GM23338 (cell line): ENCODE data around the gene CDR2. TPM values are rescaled to one million over a fixed set of nuclear protein-coding genes. Genes with fewer than 3 reads are reported as not detected.

ENCODE experiments used
- ATAC-seq: fragments of 200-7000 bp; cut with Tn5 transposase; 3 replicates; pipeline ENCODE4 v1.9.1; 2020
- DNase-seq: peaks from one replicate; pipeline ENCODE4 v3.0.0-alpha.2; 2015; ENCODE audit warnings: low spot score
- H2AFZ ChIP-seq: fragments of 200-600 bp; sonication (generic); 2 replicates; pipeline ENCODE4 v1.8.0; 2016; ENCODE audit warnings: antibody characterized with exemption, mild to moderate bottlenecking, moderate library complexity
- H3F3A ChIP-seq: fragments of 200-600 bp; sonication (generic); replicated peaks from 2 replicates; pipeline ENCODE4 v1.8.0; 2017; ENCODE audit warnings: antibody characterized with exemption, mixed run types, low read depth
- H3K27ac ChIP-seq: fragments of 200-600 bp; sonication (generic); 2 replicates; pipeline ENCODE4 v1.6.1; 2016; ENCODE audit warnings: low read depth
- H3K27me3 ChIP-seq: fragments of 200-600 bp; sonication (generic); 2 replicates; pipeline ENCODE4 v1.8.0; 2016; ENCODE audit warnings: mild to moderate bottlenecking, mixed run types, moderate library complexity; ENCODE audit not compliant: insufficient read depth
- H3K36me3 ChIP-seq: fragments of 200-600 bp; sonication (generic); 2 replicates; pipeline ENCODE4 v1.8.0; 2016; ENCODE audit warnings: mild to moderate bottlenecking; ENCODE audit not compliant: insufficient read depth
- H3K4me1 ChIP-seq: fragments of 200-600 bp; sonication (generic); 2 replicates; pipeline ENCODE4 v1.8.0; 2016; ENCODE audit warnings: mild to moderate bottlenecking, moderate library complexity; ENCODE audit not compliant: insufficient read depth
- H3K4me2 ChIP-seq: fragments of 200-600 bp; sonication (generic); 2 replicates; pipeline ENCODE4 v1.7.1; 2017; ENCODE audit warnings: mixed run types
- H3K4me3 ChIP-seq: fragments of 200-600 bp; sonication (generic); 2 replicates; pipeline ENCODE4 v1.6.1; 2016; ENCODE audit warnings: mixed run types
- H3K79me2 ChIP-seq: fragments of 200-600 bp; sonication (generic); replicated peaks from 2 replicates; pipeline ENCODE4 v1.8.0; 2017; ENCODE audit warnings: mild to moderate bottlenecking; ENCODE audit not compliant: insufficient read depth
- H3K9me2 ChIP-seq: fragments of 200-600 bp; sonication (generic); 2 replicates; pipeline ENCODE4 v1.8.0; 2017; ENCODE audit not compliant: insufficient read depth
- H4K20me1 ChIP-seq: fragments of 200-600 bp; sonication (generic); replicated peaks from 2 replicates; pipeline ENCODE4 v1.8.0; 2017; ENCODE audit warnings: mild to moderate bottlenecking; ENCODE audit not compliant: insufficient read depth
- H3K27ac Mint-ChIP-seq: 2 replicates; pipeline ENCODE4 v1.8.0; 2020; ENCODE audit warnings: inconsistent platforms, mild to moderate bottlenecking, moderate library complexity, mixed read lengths
- H3K27me3 Mint-ChIP-seq: 3 replicates; pipeline ENCODE4 v1.8.0; 2022; ENCODE audit warnings: low read depth, mild to moderate bottlenecking, moderate library complexity, mixed read lengths, inconsistent platforms; ENCODE audit not compliant: insufficient read depth, poor library complexity
- H3K36me3 Mint-ChIP-seq: 3 replicates; pipeline ENCODE4 v1.8.0; 2021; ENCODE audit warnings: low read depth, mild to moderate bottlenecking, inconsistent platforms, moderate library complexity, mixed read lengths
- H3K4me1 Mint-ChIP-seq: 3 replicates; pipeline ENCODE4 v1.8.0; 2020; ENCODE audit warnings: mild to moderate bottlenecking, inconsistent platforms, mixed read lengths
- H3K4me3 Mint-ChIP-seq: 3 replicates; pipeline ENCODE4 v1.8.0; 2021; ENCODE audit warnings: moderate library complexity, mild to moderate bottlenecking, inconsistent platforms, mixed read lengths
- H3K9me3 Mint-ChIP-seq: 3 replicates; pipeline ENCODE4 v1.8.0; 2020; ENCODE audit warnings: moderate library complexity, mild to moderate bottlenecking, inconsistent platforms, mixed read lengths
- CREB1 ChIP-seq: fragments of 250-450 bp; sonication (Bioruptor Pico); IDR thresholded peaks from 2 replicates; pipeline ENCODE4 v1.5.0; 2020; ENCODE audit warnings: low read depth, mild to moderate bottlenecking, moderate library complexity
- POLR2AphosphoS5 ChIP-seq: IDR thresholded peaks from 2 replicates; pipeline ENCODE4 v1.6.1; 2016; ENCODE audit warnings: antibody characterized with exemption, low read depth
- ZNF331 ChIP-seq: fragments of 250-450 bp; sonication (Bioruptor Pico); IDR thresholded peaks from 2 replicates; pipeline ENCODE4 v1.5.0; 2020; ENCODE audit warnings: low read depth, mild to moderate bottlenecking, moderate library complexity
- polyA plus RNA-seq: library from polyadenylated mRNA; unstranded; fragments of >200 nt; fragmentation: Nextera tagmentation; extraction: Ambion mirVana; gene quantifications from 2 replicates; pipeline ENCODE4 v1.2.1, GENCODE V29; 2016
- total RNA-seq: library from RNA; depleted of rRNA; stranded (reverse); fragments of >200 nt; shearing (Covaris generic); gene quantifications from 2 replicates; pipeline ENCODE4 v1.2.3, GENCODE V29; 2014
- TF ChIP-seq, protein P1 (sequence below), 2 experiments: fragments of 200-600 bp in 1 of 2; sonication (generic) in 1 of 2; conservative IDR thresholded peaks; 2 replicates each; pipeline versions ENCODE4 v1.5.1 to v1.6.1; 2016 to 2017; ENCODE audit warnings: antibody characterized with exemption in 2 of 2, low read depth in 2 of 2, mild to moderate bottlenecking in 2 of 2, moderate library complexity in 1 of 2

The CDR2 gene
- total and polyA plus RNA-seq, 2 experiments from 2014 or later = 17.7 to 39.3 TPM

DNA sequence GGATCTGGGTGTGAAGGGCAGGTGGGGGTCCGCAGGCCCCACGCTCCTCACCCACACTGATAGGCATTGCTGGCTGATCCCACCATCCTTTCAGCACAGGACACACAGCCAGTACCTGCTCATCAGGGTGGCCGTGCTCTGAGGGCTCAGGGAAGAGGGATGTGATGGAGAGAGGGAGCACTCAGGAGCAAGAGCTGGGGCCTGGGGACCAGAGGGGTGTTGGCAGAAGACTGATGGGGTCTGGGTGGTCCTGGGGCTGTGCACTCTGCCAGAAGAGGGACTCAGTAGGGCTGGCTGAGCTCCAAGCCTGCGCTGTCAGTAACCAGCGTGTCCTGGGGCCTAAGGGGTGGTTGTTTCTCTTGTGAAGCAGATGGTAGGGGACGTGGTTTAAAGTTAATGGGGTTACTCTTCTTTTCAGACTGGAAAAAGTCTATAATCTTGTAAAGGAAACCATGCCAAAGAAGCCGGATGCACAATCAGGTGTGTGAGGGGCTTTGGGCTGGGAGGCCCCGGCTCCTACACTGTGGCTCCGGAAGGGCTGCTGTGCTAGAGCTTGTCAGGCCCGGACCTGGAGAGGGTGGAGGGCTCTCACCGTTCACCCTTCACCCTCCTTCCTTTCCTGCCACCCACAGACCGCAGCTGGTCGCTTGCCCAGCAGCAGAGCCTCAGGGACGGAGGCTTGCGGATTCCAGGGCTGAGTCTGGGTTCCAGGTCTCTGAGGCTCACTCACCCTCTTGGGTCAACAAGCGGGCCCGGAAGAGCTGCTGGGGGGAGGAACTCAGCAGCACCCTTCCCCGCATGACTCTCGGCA is 49.4 kb downstream of the CDR2 start:
- H3K4me3 ChIP-seq = no peak overlapping the region
- TF ChIP-seq POLR2AphosphoS5 (no peak), ZNF331 (CRISPR knock-in tag) (no peak)
- TF ChIP-seq, protein P1, sequence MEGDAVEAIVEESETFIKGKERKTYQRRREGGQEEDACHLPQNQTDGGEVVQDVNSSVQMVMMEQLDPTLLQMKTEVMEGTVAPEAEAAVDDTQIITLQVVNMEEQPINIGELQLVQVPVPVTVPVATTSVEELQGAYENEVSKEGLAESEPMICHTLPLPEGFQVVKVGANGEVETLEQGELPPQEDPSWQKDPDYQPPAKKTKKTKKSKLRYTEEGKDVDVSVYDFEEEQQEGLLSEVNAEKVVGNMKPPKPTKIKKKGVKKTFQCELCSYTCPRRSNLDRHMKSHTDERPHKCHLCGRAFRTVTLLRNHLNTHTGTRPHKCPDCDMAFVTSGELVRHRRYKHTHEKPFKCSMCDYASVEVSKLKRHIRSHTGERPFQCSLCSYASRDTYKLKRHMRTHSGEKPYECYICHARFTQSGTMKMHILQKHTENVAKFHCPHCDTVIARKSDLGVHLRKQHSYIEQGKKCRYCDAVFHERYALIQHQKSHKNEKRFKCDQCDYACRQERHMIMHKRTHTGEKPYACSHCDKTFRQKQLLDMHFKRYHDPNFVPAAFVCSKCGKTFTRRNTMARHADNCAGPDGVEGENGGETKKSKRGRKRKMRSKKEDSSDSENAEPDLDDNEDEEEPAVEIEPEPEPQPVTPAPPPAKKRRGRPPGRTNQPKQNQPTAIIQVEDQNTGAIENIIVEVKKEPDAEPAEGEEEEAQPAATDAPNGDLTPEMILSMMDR (conservative IDR thresholded peaks at IDR 0.05; ENCODE audit: low read depth in 2 of 2) = no peak
- no peak for DNase-seq
- Mint-ChIP-seq H3K27me3 (peaks cover 15% of the 10 kb centered on the region), H3K36me3 (peaks cover 72% of the 10 kb centered on the region), H3K27ac (no peak overlapping the region), H3K4me3 (no peak overlapping the region), H3K9me3 (no peaks in the 10 kb centered on the region), H3K4me1 (peaks cover 2% of the 10 kb centered on the region; the same call in 1 of the 3 replicates)
- H3F3A ChIP-seq = peaks cover 10% of the 10 kb centered on the region
- H2AFZ ChIP-seq = no peak overlapping the region
- H3K4me2 ChIP-seq = no peak overlapping the region
- H3K9me2 ChIP-seq = no peaks in the 10 kb centered on the region
- H3K27ac ChIP-seq = no peak overlapping the region
- H3K79me2 ChIP-seq = peaks cover 11% of the 10 kb centered on the region
- no peaks in the 10 kb centered on the region for H3K4me1 ChIP-seq
- H3K27me3 ChIP-seq = no peaks in the 10 kb centered on the region
- H3K36me3 ChIP-seq = peaks cover 43% of the 10 kb centered on the region
- no peaks in the 10 kb centered on the region; the same call in 1 of the 2 replicates for H4K20me1 ChIP-seq
- no peak for ATAC-seq

DNA sequence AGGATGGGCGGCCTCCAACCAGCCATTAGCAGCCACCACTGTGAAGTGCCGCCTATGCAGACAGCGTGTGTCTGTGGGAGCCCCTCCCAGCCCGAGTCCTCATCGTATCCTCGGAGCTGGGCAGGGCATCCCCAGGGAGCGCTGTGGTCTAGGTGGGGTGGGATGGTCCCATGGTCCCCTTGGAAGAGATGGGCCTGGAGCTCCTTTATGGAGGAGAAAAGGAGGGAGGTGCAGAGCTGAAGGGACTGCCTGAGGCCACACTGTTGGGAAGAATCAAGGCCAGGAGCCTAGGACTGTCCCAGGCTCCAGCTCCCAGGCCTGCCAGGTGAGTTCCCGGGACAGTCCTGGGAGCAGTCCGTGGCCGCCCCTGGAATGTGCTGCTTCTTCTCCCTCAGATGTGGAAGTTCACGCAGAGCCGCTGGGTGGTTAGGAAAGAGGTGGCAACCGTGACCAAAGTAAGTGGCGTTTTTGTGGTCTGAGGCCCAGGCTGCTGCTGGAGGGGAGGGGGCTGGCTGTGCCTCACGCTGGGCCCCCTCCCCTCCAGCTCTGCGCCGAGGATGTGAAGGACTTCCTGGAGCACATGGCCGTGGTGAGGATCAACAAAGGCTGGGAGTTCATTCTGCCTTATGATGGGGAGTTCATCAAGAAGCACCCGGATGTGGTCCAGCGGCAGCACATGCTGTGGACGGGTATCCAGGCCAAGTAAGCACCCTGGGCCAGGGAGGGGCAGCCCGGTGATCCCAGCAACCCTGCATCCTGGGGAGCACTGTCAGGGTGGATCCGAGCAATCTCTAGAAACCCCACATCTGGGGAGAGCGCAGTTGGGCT is 50.2 kb downstream of the CDR2 start:
- no peak overlapping the region for H3K27ac ChIP-seq
- peaks cover 12% of the 10 kb centered on the region for H3F3A ChIP-seq
- Mint-ChIP-seq H3K9me3 (no peaks in the 10 kb centered on the region), H3K27ac (no peak overlapping the region), H3K4me3 (no peak overlapping the region), H3K36me3 (peaks cover 74% of the 10 kb centered on the region), H3K4me1 (peaks cover 2% of the 10 kb centered on the region; the same call in 1 of the 3 replicates), H3K27me3 (peaks cover 15% of the 10 kb centered on the region)
- no peak overlapping the region for H2AFZ ChIP-seq
- peaks cover under 1% of the 10 kb centered on the region for H4K20me1 ChIP-seq
- DNase-seq = no peak
- H3K4me2 ChIP-seq = no peak overlapping the region
- no peak for ATAC-seq
- no peaks in the 10 kb centered on the region for H3K27me3 ChIP-seq
- peaks cover 40% of the 10 kb centered on the region for H3K36me3 ChIP-seq
- H3K9me2 ChIP-seq = no peaks in the 10 kb centered on the region
- H3K4me1 ChIP-seq = no peaks in the 10 kb centered on the region
- no peak for TF ChIP-seq CREB1 (CRISPR knock-in tag)
- H3K79me2 ChIP-seq = peaks cover 11% of the 10 kb centered on the region
- H3K4me3 ChIP-seq = no peak overlapping the region
